Activated naive CD4-positive, alpha-beta T cell (primary cell): ENCODE data around the gene C1orf21.
"Not testable (repeated sequence)": the region's sequence is repeated elsewhere in the genome, so short reads cannot be mapped to it uniquely, and the experiment has no call there.

Experiments used
- DNase-seq, 4 experiments: peaks; one replicate each; lab custom pipeline; 2025; lab: John Stamatoyannopoulos, UW

The C1orf21 gene

GRCh38 chr1:184597650-184598357 lies 211.0 kb downstream of the C1orf21 start:
- no peak for DNase-seq

- DNase-seq: no peak
These were observed 211.8 kb downstream of the C1orf21 start for GRCh38 chr1:184598403-184599193.

GRCh38 chr1:184604152-184604900 lies 217.5 kb downstream of the C1orf21 start:
- DNase-seq: no peak

- DNase-seq: no peak
These were observed 219.1 kb downstream of the C1orf21 start for GRCh38 chr1:184605941-184606340.

- DNase-seq: no peak
These were observed 220.0 kb downstream of the C1orf21 start for GRCh38 chr1:184606786-184607185.

GRCh38 chr1:184608581-184608980 lies 221.8 kb downstream of the C1orf21 start:
- DNase-seq: no peak

GRCh38 chr1:184608990-184609389 lies 222.2 kb downstream of the C1orf21 start:
- no peak for DNase-seq

- no peak for DNase-seq
These were observed 224.2 kb downstream of the C1orf21 start for GRCh38 chr1:184610876-184611595.

- not testable (repeated sequence) for DNase-seq
These were observed 225.4 kb downstream of the C1orf21 start for GRCh38 chr1:184612229-184612628.

- DNase-seq: no peak
These were observed 227.8 kb downstream of the C1orf21 start for GRCh38 chr1:184614667-184615066.

GRCh38 chr1:184615301-184615700 lies 228.5 kb downstream of the C1orf21 start:
- no peak for DNase-seq

- DNase-seq: no peak
These were observed 229.7 kb downstream of the C1orf21 start for GRCh38 chr1:184616504-184616903.

GRCh38 chr1:184617433-184618029 lies 230.7 kb downstream of the C1orf21 start:
- DNase-seq: no peak

- DNase-seq: no peak
These were observed 232.0 kb downstream of the C1orf21 start for GRCh38 chr1:184618851-184619250.

GRCh38 chr1:184620469-184620868 lies 233.6 kb downstream of the C1orf21 start:
- no peak for DNase-seq

- no peak for DNase-seq
These were observed 234.4 kb downstream of the C1orf21 start for GRCh38 chr1:184621260-184621659.

- DNase-seq: no peak
These were observed 235.5 kb downstream of the C1orf21 start for GRCh38 chr1:184622136-184622823.

GRCh38 chr1:184623404-184623803 lies 236.6 kb downstream of the C1orf21 start:
- DNase-seq: no peak

GRCh38 chr1:184624051-184624450 lies 237.2 kb downstream of the C1orf21 start:
- no peak for DNase-seq

- DNase-seq: no peak
These were observed 237.8 kb downstream of the C1orf21 start for GRCh38 chr1:184624626-184625025.

- DNase-seq: no peak
These were observed 238.4 kb downstream of the C1orf21 start for GRCh38 chr1:184625271-184625670.
